ENCODE measurements around the gene MROH2A.

- TF ChIP-seq CTCF (IDR thresholded peaks at IDR 0.05) (no peak), POLR2A (IDR thresholded peaks at IDR 0.05) (no peak)
Measured at GRCh38 chr2:233817361-233817911, 39.3 kb downstream of the MROH2A start.

Data from tibial nerve (tissue), 3 donors.